HG02759 (cell line): ENCODE data around the gene FRMPD2.
"Not testable (repeated sequence)": the region's sequence is repeated elsewhere in the genome, so short reads cannot be mapped to it uniquely, and the experiment has no call there.

Experiments used
- ATAC-seq: cut with Tn5 transposase; IDR thresholded peaks from one replicate; pipeline ENCODE4 v1.9.1; 2021; ENCODE audit warnings: mild to moderate bottlenecking, moderate library complexity; ENCODE audit not compliant: unreplicated experiment

The FRMPD2 gene

DNA sequence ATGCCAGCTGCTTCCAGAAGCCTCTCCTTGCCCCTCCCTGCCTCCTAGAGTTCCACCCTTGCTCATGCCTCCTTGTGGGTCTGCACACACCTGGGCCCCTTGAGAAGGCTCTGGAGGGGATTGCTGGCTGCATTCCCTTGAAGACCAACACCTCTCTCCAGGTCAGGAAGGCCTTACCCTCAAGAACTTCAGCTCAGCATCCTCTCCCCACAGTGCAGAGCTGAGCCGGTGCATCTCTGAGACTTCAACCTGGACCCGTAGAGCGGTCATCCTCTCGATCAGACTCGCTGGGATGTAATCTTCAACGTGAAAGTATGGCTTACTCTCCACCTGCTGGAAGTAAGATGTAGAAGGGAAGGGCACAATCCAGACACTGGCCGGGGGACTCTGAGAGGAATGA, 62.7 kb downstream of the FRMPD2 start:
- ATAC-seq, result no peak

DNA sequence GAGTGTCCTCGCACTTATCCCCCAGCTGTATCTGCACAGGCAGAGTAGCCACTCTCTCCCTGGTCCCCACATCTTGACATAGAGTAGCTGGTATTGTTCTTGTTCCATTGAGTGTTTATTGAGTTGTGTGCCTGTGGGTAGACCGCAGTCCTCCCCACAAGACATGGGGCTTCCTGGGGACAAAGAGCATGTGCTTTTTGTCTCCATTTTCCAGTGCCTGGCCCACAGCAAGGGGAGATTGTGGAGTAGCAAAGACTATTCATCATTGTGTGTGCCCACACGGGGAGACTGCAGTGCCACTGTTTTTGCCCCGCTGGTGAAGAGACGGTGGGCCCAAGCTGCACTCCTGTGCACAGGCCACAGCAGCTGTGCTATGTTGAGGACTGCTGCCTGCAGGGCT, 63.5 kb downstream of the FRMPD2 start:
- ATAC-seq, result no peak

DNA sequence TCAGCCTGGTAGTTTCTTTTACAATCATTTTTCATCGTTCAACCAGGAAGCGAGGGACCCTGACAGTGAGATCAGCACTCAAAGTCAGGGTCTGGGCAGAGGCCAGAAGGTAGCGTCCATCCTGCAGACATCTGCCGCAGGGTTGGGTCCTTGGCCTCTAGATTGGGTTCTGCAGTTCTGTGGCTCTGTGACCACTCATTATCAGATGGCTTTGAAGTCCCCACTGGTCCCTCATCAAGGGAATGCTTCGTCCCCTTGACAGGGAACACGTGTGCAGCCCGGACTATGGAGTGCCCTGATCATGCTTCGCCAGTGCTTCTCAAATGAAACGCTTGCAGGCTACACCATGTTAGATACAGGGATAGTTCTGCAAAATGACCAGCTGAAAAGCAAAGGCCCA, 64.1 kb downstream of the FRMPD2 start:
- ATAC-seq, result no peak

DNA sequence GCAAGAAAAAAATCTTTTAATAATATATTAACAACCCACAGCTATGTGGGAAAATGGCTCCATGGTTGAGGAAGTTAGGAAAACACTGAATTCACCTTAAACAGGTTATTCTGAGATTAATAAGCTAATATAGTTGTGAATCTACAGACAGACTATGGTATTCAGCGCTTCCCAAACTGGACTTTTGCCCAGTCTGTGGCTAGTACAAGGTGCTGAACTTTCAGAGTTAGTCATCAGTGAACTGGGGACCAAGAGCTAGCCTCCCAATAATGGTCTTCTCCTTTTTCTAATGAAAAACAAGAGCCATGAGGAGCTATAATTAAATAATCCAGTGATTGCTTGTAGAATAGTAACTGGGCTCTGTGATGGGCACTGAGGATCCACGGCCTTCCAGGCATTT, 65.3 kb downstream of the FRMPD2 start:
- ATAC-seq, result no peak

DNA sequence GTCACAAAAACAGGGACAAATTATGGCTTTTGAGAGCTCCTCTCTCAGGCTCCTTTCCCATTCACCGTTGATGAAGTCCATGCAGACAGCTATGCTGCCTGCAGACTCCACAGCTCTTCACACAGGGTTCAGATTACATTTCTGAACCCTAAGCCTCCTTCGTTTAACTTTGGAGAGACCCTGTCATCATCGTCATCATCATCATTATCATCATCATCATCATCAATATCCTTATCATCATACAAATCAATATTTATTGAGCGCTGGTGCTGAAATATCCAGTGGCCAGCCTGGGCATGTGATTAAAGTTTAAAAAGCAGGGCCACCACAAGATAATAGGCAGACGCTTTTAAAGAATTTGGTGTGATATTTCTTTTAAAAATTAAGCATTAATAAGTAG, 66.6 kb downstream of the FRMPD2 start:
- no peak for ATAC-seq

DNA sequence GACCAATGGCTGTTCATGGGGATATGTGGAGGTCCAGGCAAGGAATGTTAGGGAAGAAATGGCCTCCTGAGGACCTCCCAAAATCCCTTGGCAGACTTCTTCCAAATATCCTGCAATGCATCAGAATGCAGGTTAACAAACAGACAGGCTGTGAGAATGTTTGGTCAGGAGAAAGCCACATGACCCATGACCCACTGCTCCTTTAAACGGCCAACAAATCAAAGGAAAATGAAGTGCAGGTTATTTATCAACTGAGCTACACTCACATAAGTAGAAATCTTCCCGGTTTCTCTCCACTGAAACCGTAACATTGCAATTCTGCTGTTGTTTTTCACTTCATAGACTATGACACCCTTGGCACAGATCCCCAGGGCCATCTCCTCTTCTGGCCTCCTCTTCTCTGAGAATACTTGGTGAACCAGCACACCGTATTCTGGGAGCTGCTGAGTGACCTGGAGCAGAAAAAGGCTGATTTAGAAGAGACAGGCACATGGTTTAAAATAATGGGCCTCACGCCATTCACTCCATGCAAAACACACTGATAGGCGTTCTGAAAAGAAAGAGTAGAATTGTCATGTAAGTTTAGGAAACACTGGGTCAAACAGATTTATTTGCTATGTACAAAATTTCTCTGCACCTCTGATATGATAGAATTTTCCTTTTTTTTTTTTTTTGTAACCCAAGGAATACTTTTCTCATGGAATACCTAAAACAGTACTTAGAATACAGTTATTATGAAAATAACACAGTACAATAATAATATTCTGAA, 67.8 kb downstream of the FRMPD2 start:
- ATAC-seq, result no peak

DNA sequence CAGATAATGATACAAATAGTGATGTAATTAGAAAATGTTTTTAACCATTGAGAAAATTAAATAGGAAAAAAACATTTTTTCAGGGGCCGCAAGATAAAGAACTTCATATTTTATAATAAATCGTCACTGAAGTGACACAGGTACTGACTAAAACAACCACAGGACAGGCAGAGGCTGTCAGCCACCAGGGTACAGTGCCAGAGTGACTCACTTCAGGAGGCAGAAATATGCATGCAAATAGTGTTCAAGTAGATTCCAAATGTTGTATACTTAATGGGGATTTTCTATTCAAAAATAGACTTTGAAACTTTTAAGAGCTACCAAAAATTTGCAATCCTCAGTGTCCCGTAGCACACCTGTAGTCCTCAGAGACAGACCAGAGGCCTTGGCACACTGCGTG, 68.6 kb downstream of the FRMPD2 start:
- ATAC-seq, result peak; percentile 88

DNA sequence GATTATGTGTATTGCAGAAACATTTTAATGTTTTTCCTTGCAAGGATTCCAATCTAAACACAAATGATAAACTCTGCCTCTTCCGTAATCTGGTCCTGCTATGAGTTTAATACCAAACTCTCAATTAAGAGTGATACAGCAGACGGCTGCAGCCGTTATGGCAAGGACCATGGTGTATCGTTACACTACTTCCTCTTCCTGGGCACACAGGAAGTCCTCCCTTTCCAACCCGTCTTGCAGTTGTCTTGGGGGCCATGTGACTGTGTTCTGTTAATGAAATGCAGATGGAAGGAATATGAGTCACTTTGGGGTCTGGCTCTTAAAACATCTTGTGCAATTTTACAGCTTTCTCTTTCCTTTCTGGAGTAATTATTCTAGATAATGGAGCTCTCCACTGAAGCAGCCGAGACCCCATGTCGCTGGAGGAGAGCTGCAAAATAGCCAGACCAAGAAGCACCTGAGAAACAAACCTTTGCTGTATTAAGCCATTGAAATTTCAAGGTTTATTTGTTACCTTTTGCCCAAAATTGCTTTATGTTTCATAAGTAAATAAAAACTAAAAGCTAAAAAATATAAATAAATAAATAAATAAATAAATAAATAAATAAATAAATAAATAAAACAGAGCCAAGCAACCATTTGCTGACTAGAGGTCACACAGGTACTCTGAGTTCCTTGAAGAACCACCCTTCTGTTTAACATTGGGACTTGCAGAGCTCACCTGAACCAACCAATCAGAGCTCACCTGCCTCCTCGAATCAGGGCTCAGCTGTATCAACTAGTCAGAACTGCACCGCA, 74.7 kb downstream of the FRMPD2 start:
- ATAC-seq, result no peak

DNA sequence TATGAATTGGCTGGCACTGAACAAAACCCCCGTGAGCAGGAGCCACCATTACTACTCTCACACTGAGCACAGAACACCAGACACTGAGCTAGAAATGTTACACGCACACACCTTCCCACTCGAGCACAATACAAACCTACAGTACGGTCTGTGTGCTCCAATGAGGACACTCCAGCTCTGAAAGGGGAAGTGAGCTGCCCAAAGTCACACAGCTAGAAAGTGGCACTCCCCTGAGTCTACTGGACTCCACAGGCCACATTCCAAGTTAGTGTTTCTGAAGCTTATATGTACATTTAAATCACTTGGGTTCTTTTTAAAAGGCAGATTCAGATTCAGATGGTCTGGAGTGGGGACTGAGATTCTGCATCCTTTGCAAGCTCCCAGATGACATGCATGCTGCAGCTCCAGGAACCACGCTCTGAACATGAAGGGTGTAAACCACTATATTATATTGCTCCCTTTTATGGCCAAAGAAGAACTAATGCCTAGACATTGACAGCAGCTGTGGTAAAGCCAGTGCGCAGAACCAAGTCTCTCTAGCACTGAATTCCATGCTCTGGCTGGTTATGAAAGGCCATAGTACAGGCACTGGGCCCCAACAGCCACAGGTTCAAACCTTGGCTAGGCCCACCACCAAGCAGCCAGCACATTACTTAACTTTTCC, 77.1 kb downstream of the FRMPD2 start:
- no peak for ATAC-seq

DNA sequence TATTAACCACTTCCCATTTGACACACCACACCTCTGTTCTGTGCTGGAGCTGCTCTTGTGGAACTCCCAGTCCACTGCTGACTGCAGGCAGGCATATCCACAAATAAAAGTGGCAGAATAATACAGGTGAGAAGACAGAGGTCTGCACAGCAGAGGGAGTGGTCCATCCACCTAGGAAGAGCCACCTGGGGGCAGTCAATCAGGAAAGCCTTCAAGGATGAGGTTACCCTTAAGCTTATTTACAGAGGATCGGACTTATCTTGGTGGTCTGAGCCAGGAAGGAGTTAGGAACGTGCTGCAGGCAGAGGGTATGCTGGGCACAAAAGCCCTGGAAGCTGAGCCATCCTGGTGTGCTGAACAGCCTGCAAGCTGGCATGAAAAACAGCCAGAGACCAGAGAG, 78.7 kb downstream of the FRMPD2 start:
- no peak for ATAC-seq

DNA sequence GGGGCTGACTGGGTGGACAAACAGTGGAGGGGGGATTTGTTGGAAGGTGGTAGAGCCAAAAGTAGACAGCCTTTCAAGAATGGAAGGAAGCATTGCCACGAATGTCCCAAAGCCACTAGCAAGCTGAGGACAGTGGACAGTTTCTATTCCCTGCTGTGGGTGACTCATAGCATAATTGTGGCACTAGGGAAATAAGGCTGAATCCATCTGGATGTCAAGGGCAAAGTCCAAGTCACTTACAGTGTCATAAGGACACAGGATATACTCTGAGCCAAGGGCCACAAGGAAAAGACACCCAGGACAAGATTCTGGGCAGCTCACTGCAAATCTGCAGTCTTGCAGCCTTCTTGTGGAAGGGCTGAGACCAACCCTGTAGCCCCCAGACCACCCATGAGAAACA, 79.7 kb downstream of the FRMPD2 start:
- no peak for ATAC-seq

DNA sequence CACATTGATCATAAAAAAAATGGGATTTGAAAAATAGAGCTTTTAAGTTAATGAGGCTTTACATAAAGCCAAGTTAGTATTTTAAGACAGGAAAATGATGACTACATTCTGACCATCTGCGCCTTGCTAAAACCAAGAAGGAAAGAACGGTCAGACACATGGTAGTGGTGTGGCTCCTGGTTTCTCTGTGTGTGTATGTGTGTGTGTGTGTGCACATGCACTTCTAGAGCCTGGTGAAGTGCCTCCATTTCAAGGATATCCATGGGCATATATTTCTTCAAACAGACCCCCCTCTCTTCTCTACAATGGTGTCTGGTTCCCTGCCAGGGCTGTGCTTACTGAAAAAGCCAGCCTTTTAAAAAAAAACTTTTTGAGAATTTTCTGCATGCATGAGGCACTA, 80.9 kb downstream of the FRMPD2 start:
- ATAC-seq, result no peak

DNA sequence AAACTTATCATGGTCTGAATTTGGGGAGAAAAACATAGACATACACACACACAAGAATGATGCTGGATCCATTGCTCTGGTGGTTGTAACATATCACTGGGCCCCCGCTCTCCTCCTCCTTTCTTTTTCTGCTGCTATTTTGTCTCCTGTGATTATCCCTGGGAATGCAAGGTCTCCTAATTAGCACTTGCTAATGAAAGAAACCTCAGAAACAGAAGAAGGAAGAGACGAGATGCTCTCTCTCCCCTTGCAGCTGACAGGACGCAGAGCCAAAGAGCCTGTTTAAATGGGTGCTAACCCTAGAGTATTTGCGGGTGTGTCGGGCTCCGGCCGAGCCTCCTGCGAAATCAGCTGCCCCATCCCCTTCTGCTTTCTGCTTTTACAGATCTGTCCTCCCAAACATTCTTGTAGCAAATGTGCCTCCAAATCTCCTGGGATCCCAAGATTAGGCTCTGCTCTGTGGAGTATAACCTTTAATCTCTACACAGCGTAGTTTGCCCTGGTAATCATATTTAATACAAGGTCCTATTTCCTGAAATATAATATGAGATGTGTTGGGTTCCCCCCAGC, 81.5 kb downstream of the FRMPD2 start:
- no peak for ATAC-seq

DNA sequence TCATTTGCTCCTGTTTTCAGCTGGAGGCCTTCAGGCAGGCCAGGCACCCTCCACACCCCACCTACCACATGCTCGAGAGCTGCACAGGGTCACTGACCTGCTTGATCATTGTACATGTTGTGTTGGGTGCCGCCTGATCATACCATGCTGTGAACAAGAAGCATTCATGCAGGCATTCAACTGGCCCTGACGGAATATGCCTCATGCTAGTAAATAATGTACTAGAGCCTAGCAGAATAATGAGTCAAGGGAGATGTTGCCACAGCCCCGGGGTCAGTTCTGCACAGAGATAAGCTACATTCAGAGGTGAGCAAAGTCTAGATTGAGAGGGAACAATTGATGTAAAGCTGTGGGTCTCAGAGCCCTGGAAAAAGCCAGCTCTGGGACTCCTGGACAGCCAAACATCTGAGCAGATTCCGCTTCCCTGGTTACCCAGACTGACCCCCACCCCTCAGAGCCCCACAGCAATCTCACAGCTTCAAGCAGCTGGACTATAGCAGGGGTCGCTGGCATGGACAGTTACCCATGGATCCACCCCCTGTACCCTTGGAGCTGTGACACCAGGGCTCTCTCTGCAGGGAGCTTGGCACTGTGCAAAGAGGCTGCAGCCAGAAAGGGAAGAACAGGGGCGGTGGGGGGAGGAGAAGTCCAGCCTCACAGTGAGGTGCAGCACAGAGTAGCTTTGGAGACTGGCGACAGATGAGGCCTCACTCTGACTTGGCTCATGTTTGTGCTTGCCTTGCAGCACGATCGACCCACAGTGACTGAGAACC, 86.6 kb downstream of the FRMPD2 start:
- ATAC-seq, result no peak

DNA sequence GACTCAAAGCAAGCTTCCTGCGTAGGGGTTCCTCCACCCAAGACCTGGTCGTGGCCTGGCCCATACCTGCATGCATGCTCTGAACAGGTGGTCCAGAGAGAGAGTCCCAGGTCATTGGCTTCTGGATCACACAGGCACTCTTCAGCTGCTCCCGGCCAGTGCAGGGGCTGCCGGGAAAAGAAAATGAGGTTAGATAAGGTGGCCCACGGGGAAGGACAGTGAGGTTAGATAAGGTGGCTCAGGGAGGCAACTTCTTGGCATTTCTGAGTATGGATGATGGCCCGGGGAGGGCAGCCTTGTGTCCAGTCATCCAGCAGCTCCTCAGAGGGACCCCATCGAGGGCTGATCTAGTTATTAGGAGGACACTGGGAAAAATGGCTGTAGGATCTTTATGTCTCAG, 87.4 kb downstream of the FRMPD2 start:
- no peak for ATAC-seq

DNA sequence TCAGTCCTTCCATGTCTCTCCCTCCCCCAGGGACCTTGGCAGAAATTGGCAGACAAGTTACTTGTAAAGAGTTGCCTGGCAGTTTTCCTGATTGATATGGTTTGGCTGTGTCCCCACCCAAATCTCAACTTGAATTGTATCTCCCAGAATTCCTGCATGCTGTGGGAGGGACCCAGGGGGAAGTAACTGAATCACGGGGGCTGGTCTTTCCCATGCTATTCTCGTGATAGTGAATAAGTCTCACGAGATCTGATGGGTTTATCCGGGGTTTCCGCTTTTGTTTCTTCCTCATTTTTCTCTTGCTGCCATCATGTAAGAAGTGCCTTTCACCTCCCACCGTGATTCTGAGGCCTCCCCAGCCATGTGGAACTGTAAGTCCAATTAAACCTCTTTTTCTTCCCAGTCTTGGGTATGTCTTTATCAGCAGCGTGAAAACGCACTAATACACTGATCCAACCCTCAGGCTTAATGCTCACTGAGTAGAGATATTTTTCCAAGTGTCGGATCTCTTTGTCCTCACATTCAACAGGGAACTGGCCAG, 88.2 kb downstream of the FRMPD2 start:
- ATAC-seq, result not testable (repeated sequence)

DNA sequence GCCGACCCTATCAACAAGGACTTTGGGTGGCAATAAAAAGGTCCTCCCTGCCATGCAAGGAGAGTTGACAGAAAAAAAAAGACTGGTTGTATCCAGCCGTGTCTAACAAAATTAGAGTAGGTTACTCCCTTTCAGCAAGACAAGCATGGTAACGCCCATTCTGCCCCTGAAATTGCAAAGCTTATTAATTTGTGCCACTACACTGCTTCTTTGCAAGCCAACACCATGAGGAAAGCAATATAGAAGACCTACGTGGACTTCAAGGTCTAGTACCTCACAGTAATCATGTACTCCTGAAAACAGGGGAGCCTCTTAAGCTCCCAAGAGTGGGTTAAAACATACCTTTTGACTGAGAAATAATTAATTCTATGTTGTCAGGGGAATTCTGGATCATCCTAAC, 90.3 kb downstream of the FRMPD2 start:
- ATAC-seq, result no peak

DNA sequence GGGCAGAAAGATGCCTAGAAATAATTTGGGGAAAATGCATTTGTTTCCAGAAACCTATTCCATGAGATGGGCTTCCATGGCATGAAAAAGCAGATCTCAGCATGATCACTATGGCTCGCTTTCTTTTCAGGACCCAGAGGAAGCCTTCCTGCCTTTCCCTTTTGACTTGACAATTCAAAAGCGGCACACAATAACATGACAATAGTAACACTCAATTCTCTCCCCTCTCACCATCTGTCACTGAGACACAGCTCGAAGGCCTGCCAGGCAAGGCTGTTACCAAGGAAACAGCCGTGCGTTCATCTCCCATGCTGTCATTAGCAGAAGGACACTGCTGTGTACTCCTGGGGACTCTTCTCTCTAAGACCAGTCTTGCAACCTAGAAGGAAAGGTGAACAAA, 101.8 kb downstream of the FRMPD2 start:
- ATAC-seq, result not testable (repeated sequence)

DNA sequence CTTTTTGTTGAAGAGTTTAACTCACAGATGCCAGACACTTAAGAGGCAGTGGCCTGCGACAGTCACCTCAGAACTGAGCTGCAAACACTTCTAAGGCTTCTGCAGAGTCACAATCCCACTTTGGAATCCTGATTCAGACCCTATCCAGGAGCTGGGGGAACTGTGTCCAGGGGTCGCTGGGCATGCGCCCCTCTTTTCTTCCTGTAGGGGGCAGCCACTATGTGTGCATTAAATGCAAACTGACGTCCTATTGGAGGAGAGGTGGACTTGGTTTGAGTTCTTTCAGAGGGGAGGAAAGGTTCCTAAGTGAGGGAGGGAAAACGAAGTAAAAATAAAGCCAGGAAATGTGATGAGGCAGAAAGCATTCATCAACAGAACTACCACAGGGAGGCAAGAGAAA, 113.8 kb downstream of the FRMPD2 start:
- ATAC-seq, result not testable (repeated sequence)

DNA sequence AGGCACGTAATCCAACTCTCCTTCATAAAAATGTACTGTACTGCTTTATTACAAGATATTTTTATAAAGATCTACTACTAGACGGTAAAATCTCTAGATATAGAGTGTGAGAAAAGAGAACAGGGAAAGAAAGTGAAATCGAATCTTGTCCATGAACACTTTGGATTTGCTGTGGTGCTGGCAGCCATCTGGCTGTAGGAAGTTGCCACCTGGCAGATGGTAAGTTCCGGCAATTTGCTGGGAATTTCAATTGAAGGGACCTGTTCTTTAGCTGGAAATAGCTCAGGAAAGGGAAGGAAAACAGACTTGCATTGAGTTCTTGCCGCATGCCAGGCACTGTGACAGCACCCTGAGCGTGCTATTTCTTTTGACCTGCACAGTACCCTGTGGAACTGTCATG, 114.3 kb downstream of the FRMPD2 start:
- ATAC-seq, result not testable (repeated sequence)
